ENCODE data around the gene DKK3. TPM values are rescaled to one million over a fixed set of nuclear protein-coding genes. Genes with fewer than 3 reads are reported as not detected.

The DKK3 gene
- total and polyA plus RNA-seq, 7 donors, result 2.8 to 10.5 (median 4.1) TPM

GRCh38 chr11:12029738-12030363 lies 21.4 kb upstream of the DKK3 start:
- Histone ChIP-seq H3K4me3 (no peak overlapping the region), H3K27me3 (ENCODE audit: insufficient read depth in 3 of 3, low read length in 2 of 3) (no peaks in the 10 kb centered on the region), H3K9me3 (no peaks in the 10 kb centered on the region), H3K4me1 (peaks cover 11% of the 10 kb centered on the region), H3K27ac (no peak overlapping the region), H3K36me3 (ENCODE audit: insufficient read depth in 1 of 2, low read depth in 1 of 2) (no peaks in the 10 kb centered on the region)
- WGBS, 3 donors, result 88 to 91% (median 88%) methylated on average over 5 of the region's 5 CpGs
- TF ChIP-seq, protein P1, sequence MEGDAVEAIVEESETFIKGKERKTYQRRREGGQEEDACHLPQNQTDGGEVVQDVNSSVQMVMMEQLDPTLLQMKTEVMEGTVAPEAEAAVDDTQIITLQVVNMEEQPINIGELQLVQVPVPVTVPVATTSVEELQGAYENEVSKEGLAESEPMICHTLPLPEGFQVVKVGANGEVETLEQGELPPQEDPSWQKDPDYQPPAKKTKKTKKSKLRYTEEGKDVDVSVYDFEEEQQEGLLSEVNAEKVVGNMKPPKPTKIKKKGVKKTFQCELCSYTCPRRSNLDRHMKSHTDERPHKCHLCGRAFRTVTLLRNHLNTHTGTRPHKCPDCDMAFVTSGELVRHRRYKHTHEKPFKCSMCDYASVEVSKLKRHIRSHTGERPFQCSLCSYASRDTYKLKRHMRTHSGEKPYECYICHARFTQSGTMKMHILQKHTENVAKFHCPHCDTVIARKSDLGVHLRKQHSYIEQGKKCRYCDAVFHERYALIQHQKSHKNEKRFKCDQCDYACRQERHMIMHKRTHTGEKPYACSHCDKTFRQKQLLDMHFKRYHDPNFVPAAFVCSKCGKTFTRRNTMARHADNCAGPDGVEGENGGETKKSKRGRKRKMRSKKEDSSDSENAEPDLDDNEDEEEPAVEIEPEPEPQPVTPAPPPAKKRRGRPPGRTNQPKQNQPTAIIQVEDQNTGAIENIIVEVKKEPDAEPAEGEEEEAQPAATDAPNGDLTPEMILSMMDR (IDR thresholded peaks at IDR 0.05), result no peak
- DNase-seq, result no peak
- intact Hi-C loops (cut with DNase I), result no loop called here
- ATAC-seq, result no peak

DNA sequence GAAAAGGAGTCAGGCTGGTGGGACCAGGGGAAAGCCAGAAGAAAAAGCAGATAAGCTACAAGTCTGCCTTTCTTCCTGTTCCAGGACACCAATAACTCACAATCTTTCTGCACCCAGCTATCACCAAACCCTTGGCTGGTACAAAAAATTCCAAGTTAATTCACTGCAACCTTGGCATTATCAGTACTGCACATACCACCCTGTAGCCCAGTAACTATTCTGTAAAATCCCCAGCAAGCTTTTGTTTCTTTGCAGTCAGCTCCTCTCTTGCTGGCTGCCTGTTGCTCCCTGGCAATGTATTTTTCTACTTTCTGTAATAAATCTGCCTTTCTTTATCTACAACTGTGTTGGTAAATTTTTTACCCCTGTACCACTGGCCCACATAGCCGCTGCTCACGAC lies 20.7 kb upstream of the DKK3 start:
- no peak for DNase-seq
- no peaks in the 10 kb centered on the region for H3K9me3 ChIP-seq
- H3K27ac ChIP-seq, result no peak overlapping the region
- no peak overlapping the region for H3K4me3 ChIP-seq
- H3K36me3 ChIP-seq (ENCODE audit: insufficient read depth in 1 of 2, low read depth in 1 of 2), result no peaks in the 10 kb centered on the region
- TF ChIP-seq, protein P1 (IDR thresholded peaks at IDR 0.05), result no peak
- 91 to 93% (median 92%) methylated on average over 2 of the region's 2 CpGs for WGBS, 3 donors
- intact Hi-C loops (cut with DNase I), result no loop called here
- no peaks in the 10 kb centered on the region for H3K27me3 ChIP-seq (ENCODE audit: insufficient read depth in 3 of 3, low read length in 2 of 3)
- H3K4me1 ChIP-seq, result peaks cover 11% of the 10 kb centered on the region
- ATAC-seq, result no peak

DNA sequence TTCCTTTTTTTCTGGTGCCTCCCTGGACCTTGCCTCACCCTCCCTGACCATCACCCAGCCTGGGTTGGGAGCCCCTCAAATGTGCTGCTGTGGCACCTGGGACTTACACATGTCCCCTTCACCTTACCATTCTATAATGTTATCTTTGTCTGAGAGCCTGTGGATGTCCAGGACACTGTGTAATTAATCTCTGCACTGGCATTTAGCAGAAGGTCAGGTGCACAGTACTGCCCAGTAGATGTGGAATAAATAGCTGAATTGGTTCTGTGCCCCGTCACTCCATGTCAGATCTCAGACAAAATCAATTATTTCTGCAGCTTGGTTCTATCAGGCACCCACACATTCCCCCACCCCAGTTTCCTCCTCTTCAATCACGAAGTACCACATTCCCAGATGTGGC lies 19.9 kb upstream of the DKK3 start:
- no peak overlapping the region for H3K27ac ChIP-seq

GRCh38 chr11:12026331-12027211 lies 18.1 kb upstream of the DKK3 start:
- TF ChIP-seq, protein P1 (IDR thresholded peaks at IDR 0.05), result no peak
- peaks cover 11% of the 10 kb centered on the region for H3K4me1 ChIP-seq
- DNase-seq (no peak), ATAC-seq (no peak)
- no peak overlapping the region for H3K27ac ChIP-seq
- H3K9me3 ChIP-seq, result no peaks in the 10 kb centered on the region
- no peaks in the 10 kb centered on the region for H3K36me3 ChIP-seq (ENCODE audit: insufficient read depth in 1 of 2, low read depth in 1 of 2)
- intact Hi-C loops (cut with DNase I), result no loop called here
- H3K4me3 ChIP-seq, result no peak overlapping the region
- no peaks in the 10 kb centered on the region for H3K27me3 ChIP-seq (ENCODE audit: insufficient read depth in 3 of 3, low read length in 2 of 3)
- 95 to 96% (median 95%) methylated on average over 4 of the region's 4 CpGs for WGBS, 3 donors

More for the DNA sequence above, 19.9 kb upstream of the DKK3 start:
- TF ChIP-seq, protein P1 (IDR thresholded peaks at IDR 0.05), result no peak
- no peaks in the 10 kb centered on the region for H3K36me3 ChIP-seq (ENCODE audit: insufficient read depth in 1 of 2, low read depth in 1 of 2)
- no peaks in the 10 kb centered on the region for H3K9me3 ChIP-seq
- WGBS, 3 donors, result 34 to 36% (median 34%) methylated on average over 2 of the region's 2 CpGs
- peaks cover 11% of the 10 kb centered on the region for H3K4me1 ChIP-seq
- ATAC-seq (peak in 3 of 4 donors; percentile 55 to 77 (median 61)), DNase-seq (no peak)
- H3K4me3 ChIP-seq, result no peak overlapping the region
- H3K27me3 ChIP-seq (ENCODE audit: insufficient read depth in 3 of 3, low read length in 2 of 3), result no peaks in the 10 kb centered on the region
- intact Hi-C loops (cut with DNase I), result no loop called here
